GM19372 (cell line): Measurements from ENCODE around the gene PLD1.
"Not testable (repeated sequence)": the region's sequence is repeated elsewhere in the genome, so short reads cannot be mapped to it uniquely, and the experiment has no call there.

Experiments
- ATAC-seq: cut with Tn5 transposase; IDR thresholded peaks from one replicate; pipeline ENCODE4 v1.9.1; 2021; ENCODE audit warnings: mild to moderate bottlenecking, low read depth, moderate library complexity; ENCODE audit not compliant: unreplicated experiment

PLD1 gene, protein sequence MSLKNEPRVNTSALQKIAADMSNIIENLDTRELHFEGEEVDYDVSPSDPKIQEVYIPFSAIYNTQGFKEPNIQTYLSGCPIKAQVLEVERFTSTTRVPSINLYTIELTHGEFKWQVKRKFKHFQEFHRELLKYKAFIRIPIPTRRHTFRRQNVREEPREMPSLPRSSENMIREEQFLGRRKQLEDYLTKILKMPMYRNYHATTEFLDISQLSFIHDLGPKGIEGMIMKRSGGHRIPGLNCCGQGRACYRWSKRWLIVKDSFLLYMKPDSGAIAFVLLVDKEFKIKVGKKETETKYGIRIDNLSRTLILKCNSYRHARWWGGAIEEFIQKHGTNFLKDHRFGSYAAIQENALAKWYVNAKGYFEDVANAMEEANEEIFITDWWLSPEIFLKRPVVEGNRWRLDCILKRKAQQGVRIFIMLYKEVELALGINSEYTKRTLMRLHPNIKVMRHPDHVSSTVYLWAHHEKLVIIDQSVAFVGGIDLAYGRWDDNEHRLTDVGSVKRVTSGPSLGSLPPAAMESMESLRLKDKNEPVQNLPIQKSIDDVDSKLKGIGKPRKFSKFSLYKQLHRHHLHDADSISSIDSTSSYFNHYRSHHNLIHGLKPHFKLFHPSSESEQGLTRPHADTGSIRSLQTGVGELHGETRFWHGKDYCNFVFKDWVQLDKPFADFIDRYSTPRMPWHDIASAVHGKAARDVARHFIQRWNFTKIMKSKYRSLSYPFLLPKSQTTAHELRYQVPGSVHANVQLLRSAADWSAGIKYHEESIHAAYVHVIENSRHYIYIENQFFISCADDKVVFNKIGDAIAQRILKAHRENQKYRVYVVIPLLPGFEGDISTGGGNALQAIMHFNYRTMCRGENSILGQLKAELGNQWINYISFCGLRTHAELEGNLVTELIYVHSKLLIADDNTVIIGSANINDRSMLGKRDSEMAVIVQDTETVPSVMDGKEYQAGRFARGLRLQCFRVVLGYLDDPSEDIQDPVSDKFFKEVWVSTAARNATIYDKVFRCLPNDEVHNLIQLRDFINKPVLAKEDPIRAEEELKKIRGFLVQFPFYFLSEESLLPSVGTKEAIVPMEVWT

DNA sequence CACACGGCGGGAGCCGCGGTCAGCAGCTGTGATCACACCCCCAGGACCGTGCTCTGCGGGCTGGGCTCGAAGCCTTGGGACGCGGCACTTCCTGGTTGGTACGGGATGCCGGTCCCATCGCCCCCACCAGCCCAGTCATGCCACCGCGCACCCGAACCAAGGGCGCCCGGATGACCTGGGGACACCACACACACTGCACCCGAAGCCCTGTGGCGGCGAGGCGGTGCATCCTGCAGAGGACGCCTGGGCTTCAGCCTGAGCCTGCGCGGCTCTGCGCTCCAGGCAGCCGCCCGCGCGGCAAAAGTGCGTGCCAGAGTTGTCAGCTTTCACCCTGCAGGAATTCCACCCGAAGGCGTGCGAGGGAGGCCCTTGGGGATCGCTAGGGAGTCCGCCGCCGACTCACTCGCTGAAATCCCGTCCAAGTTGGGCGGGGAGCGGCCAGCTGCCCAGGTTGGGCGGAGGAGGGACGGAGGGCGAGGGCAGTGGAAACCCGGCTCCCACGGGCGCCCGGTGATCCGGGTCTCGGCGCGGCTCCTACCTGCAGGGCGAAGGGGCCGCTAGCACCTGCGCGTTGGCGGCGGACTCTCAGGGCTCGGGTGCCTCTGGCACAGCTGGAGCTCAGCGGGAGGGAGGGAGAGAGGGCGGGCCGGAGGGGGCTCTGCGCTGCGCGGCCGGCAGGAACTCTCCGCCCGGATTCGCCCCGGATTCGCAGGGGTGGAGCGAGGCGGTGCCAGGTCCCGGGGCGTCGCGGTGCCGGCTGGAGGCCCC, at the start of gene PLD1:
Gene PLD1 (minus strand): TSS at position 623 of the 768 bp plus-strand sequence. CDS start 72,432 bp downstream, outside the sequence.
- ATAC-seq, result peak; percentile 43

DNA sequence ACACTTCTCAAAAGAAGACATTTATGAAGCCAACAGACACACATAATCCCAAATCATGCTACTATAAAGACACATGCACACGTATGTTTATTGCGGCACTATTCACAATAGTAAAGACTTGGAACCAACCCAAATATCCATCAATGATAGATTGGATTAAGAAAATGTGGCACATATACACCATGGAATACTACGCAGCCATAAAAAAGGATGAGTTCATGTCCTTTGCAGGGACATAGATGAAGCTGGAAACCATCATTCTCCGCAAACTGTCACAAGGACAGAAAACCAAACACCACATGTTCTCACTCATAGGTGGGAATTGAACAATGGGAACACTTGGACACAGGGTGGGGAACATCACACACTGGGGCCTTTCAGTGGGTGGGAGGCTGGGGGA, 48.5 kb upstream of the PLD1 start:
- ATAC-seq, result not testable (repeated sequence)

DNA sequence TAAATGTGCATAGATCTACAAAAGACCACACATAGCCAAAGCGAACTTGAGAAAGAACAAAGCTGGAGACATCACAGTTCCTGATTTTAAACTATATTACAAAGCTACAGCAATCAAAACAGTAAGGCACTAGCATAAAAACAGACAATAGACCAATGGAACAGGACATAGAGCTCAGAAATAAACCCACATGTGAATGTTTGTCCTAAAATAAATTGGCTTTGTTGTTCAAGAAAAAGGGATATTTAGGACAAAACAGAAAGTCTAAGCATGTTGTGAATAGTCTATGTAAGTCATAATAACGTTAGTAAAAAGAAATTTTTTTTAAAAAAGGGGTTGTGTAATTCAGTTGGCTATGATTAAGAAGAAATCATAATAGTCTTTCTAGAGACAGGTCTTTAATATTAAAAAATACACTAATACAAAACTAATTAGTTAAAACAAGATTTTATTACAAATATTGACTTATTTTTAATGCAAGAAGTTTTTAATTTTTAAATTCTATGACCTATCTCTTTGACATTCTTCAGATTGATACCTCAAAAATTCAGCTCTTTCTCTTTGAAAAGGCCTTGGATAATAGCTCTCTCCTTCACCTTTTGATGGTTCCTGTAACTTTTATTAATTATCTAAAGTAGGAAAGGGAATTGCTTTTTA, 44.5 kb upstream of the PLD1 start:
- no peak for ATAC-seq

DNA sequence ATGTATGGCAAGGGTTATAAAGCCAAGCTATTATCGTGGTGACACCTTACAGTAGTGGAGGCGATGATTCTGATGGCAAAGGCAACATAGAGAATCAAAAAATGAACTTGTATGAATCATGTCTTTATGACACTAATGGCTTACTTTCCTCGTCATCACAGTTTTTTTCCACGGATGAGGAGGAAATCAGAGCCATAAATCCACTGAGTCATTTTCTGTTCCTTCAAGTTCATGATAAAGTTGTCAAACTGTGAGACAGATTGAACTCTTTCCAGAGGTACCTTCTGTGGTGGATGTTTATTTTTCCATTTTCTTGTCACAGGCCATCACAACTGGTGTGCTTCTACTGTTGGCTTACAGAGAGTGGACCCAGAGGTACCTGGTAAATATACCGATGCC, 41.4 kb upstream of the PLD1 start:
- no peak for ATAC-seq

DNA sequence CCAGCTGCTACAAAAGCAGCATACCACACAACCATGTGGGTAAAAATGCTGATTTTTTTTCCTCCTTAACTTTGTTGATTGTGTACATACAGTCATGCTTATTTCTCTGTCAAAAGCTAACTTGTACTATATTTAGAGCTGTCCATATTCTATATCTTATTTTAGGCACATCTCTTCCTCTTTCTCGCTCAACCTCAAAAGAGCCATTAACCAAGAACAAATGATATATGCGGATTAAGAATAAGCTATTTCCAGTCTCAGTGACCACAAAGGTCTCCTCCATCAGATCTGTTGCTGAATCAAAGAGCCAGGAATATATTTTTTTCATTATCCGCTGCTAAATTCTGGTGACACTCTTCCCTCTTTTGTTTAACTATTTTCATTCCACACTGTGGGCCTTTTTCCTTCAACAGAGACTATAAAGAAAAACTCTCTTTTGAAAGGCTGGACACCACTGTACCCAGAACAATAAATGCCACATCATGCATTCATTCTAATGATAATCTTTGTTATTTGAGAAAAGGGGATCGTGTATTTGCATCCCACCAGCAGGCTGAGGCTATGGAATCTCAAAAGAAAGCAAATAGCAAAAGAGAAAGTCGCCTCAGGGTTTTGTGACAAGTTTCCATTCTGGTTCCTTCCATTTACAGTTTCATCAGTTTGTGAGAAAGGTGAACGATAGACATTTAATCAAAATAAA, 40.8 kb upstream of the PLD1 start:
- ATAC-seq, result no peak

DNA sequence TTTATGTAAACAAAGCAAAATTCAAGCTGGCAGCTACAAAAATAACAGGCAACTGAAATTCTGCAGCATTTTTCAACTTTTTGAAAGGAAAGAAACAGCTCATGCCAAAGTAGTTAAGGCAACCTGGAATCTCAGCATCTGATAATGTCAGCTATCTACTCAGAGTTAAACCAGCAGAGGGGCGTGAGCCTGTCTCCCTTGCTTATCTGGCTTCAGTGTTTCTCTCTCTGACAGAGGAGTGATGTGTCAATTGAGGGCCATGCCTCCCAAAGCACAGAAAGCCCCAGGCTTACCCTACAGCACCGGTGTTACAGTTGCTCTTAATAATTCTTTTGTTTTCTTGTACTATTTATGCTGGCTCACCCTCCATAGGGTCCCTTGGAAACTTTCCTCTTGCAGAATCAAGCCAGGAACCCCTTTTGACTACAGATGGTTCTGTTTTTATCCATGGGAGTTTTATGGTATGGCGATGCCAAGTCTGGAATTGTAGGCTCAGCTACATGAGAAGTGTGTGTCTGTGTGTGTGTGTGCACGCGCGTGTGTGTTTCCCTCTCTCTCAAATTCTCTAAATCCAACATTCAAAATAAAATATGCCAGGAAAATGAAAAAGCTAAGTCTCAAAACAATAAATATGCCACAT, 40.2 kb upstream of the PLD1 start:
- no peak for ATAC-seq

DNA sequence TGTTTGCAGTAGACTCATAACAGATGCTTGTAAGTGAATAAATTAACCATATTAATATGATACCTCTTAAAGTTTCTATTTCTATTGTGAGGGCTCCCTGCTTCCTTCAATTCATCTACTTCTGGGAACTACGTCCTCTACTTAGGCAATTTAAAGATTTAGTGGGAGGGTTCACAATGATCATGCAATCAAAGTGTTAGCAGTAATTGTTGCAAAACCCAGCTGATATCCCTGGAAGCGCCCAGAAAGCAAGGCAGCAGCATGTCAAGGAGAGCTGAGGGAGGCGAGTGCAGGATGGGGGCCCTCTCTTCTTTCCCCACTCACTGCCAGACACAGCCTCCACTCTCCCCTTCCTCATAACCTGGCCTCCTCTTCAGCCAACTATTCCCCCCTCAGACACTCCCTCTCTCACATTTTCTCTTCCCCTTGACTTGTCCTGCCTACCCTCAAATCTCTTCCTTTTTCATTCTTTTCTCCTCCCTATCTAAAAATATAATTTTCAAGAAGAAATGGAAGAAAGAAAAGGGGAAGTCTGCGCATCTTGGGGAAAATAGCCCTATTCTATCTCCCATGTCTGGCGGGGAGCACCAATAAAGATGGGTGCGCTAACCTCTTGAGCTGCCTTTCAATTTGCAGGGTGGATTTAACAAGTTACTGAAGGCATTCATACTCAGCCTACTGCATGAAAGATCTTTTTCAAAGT, 39.5 kb upstream of the PLD1 start:
- ATAC-seq, result no peak

DNA sequence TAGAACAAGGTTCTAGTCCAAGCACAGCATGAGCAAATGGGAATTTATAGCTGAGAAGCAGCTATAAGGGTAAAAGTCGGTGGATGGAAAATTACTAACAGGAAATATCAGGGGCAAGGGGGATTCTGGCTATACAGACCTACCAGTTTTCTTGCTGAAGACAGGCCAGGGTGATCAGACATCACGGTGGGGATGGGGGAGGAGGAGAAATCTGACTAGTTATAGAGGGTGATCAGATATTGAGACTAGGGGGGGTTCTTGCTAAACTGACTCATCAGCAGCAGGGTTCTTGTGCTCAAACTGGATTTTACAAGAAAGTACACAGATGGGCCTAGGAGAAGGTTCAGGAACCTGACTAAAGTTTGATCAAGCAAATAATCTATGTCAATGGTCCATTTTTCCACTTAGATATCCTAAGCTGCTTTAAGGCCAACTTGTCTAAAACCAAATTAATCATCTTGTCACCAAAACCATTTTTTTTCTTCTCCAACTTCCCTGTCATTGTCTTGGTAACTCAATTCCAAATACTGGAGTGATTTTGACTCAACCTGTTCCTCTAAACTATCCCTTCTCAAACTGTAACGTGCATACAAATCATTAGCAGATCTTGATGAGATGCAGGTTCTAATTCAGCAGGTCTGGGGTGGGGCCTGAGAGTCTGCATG, 37.4 kb upstream of the PLD1 start:
- ATAC-seq, result no peak

DNA sequence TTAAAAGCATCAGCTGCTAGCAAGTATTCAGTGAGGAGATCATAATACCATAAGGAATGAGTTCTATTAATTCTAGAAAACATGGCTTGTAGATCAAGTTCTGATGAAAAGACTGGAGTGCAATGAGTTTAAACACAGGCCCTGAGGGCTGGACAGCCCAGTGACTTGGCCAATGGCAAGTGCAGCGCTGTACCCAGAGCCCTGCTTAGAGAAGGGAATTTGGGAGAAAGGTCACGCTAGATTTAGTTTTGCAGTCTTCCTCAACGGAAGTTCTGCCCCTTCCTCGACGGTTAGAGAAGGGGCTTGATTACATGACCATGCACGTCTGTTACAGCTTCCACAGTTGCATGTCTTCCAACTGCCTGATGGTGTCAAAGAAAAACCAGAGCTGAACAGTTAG, 36.9 kb upstream of the PLD1 start:
- peak; percentile 6 for ATAC-seq

DNA sequence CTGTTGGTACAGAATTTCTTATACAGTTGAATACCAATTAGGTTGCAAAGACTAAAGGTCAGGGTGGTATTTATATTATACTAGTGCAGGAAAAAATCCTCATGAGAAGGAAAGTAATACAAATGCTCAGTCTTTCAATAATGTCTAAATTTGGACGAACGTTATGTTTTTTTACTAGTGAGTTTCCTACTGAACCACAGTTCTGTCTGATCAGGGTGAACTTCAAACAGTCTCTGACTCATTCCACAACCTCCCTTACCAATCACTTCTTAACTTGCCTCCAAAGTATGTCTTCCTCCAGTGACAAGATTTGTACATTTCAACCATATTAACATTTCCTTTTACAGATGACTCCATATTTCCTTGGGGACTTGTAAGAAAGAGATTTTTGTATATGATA, 36.3 kb upstream of the PLD1 start:
- ATAC-seq, result peak; percentile 95

DNA sequence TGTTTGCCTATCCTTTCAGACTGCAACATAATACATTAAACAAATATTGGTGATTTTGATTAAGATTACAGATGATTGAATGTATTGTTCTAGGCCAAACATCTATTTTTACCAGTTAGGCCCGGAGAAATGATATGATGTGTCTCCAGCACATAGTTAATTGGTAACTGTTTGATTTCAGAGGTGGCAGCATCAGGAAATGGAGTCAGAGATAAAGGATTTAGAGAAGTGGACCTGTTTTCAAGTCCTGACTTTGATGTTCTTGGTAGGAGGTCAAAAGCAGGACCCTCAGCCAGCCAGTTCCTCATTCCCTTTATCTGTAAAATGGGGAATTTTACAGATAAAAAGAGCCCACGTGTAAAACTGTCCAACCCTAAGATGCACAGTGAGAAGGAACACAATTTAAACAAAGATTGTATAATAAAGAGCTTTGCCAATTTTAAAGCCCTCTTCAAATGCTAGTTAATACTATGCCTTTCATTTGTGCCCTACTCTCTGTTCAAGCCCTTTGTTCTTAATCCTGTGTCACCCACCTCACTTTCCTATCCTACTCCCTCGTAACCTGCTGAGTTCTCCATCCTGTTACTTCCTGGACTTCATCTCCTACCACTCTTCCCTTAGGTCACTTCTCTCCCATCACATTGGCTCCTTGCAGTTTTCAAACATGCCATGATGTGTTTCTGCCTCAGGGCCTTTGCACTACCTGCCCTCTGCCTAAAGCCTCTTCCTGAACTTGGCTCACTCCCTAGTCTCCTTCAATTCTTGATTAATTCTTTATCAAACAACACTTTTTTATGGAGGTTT, 35.4 kb upstream of the PLD1 start:
- no peak for ATAC-seq

DNA sequence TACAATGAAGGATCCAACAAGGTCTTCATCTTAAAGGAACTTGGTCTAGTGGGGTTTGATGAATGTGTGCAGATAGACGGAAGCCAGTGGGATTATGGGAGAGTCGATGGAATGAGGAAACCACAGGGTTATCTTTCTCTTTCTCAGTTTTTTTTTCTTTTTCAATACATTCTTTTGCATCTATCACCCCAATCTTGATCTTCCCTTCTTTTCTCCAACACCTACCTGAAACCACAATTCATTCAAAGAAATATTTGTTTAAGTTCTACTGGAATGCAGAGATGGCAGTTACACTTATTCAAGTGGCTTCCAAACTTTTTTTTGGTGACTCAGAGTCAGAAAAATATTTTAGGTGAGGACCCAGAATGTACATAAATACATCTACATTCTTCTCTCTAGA, 34.6 kb upstream of the PLD1 start:
- ATAC-seq, result no peak

DNA sequence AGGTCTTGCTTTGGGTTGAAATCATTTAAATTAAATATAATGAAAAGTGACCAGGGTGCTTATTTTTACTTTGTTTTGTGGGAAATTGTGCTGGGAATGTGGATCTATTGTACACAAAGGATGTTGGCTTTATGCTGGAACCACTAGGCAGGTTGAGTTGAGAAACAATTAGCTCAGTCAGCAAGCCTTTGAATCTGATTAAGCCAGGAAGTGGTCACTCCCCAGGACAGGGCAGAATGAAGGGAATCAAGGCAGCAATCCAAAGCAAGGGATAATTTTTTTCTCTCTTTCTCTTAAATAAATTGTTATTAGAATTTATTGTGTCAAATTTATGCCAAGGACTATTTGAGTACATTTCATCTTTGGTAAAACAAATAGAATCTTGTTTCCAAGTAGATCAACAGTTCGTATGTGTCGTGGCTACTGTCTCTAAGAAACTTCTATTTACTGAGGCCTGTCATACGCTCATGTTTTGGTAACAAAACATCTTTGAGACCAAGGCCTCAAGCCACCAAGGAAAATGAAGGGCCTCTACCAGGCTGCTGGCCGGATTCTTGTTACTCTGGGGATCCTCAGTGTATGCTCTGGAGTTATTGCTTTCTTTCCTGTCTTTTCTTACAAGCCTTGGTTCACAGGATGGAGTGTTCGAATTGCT, 32.7 kb upstream of the PLD1 start, which contains the start of gene TMEM212:
Gene TMEM212 (plus strand): TSS at position 486 of the 655 bp plus-strand sequence. CDS start 35 bp downstream, at position 521.
- ATAC-seq, result no peak

DNA sequence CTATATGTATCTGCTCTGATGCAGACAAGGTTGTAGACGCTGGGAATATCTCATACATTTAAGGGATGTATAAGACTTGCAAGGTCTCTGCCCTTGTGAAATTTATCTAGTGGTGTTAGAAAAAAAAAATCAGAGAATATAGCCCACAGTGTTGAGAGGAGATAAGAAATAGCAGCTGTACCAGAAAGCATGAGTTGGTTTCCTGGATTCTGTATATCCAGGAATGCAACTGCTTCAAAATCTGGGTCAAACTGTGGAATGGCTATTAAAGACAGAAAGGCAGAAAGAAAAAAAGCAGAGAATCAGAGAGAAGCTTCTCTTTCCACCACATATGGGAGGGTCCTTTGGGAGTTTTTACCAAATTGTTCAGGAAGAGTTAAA, 31.3 kb upstream of the PLD1 start:
- no peak for ATAC-seq

DNA sequence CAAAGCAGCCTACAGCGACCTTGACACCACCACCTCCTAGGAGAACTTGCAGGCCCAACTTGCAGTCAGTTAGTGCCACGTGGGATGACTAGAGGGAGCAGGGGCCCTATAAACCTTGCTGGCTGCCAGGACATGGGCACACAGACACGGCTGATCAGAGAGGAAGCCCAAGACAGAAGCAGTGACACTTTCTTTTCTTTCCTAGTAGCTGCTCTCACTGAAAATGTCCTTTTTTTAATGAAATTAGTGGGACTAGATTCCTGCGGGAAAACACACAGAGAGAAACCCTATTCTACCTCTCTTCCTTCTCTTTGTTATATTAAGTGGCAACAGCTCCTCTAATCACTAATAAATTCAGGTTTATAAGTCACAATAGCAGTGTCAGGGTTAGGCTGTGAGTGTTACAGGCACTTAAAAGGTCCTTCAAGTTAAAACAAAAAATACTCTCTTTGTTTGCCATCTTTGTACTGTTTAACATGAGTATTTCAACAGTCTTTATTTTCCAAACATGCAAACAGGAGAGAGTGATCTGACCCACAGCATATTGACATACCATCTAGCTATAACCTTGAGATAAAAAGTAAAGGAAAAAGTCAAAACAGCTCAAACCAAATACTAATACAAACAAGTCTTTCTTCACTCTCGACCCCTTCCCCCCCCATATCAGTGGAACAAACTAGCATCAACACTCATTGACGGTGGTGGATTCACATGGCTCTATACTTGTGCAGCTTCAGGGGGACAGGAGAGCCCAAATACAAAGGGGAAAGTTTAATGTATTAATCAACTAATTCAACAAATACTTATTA, 30.7 kb upstream of the PLD1 start:
- ATAC-seq, result no peak

DNA sequence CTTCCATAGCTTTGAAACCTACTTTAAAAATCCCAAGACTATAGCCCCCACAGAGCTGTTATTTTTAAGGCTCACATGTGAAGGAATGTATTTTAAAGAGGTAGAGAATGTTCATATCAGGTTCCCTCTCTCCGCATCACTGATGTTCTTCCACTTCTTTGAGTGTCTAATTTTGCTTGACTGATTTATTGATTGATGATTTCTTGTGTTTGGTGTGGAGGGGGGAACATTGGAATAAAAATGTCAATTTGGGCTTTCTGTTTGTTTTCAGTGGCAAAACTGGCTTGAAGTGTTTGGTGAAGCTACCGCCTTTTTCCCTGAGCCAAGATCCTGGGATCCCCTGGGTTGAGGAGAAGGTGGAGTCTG, 30.1 kb upstream of the PLD1 start:
- ATAC-seq, result no peak
